ENCODE measurements around the gene GJC2.
A peak's percentile ranks its signal among the peaks of the same experiment; 100 is the strongest.

Gene GJC2

GRCh38 chr1:228106800-228107054, 43.0 kb upstream of the GJC2 start:
- H3K27me3 ChIP-seq (replicated peaks; ENCODE audit: insufficient read depth, low read length) = no peaks in the 10 kb centered on the region
- peaks cover 30% of the 10 kb centered on the region for H3K4me1 ChIP-seq (ENCODE audit: low read length)
- no peak overlapping the region for H3K4me3 ChIP-seq (ENCODE audit: low read length)
- no peak overlapping the region for H3K4me2 ChIP-seq (ENCODE audit: low read depth, low read length)
- H3K9ac ChIP-seq (ENCODE audit: low read length) = no peak overlapping the region
- H3F3A ChIP-seq (ENCODE audit: insufficient read depth, low read length) = peaks cover 28% of the 10 kb centered on the region
- no peaks in the 10 kb centered on the region for H3K9me3 ChIP-seq (replicated peaks; ENCODE audit: insufficient read depth, low read length)
- TF ChIP-seq EZH2 (optimal IDR thresholded peaks at IDR 0.05; ENCODE audit: low read depth, low read length) (no peak), EZH2phosphoT487 (IDR thresholded peaks at IDR 0.05; ENCODE audit: low read length) (no peak), CTCF (IDR thresholded peaks at IDR 0.05; ENCODE audit: low read length) (no peak)
- H2AFZ ChIP-seq (ENCODE audit: low read length) = no peak overlapping the region
- H3K27ac ChIP-seq (ENCODE audit: low read length) = no peak overlapping the region
- no peaks in the 10 kb centered on the region for H3K9me2 ChIP-seq (replicated peaks; ENCODE audit: insufficient read depth, low read length)
- H4K20me1 ChIP-seq (ENCODE audit: insufficient read depth, low read length) = no peaks in the 10 kb centered on the region
- H3K79me2 ChIP-seq (ENCODE audit: low read length) = peaks cover 54% of the 10 kb centered on the region
- DNase-seq = no peak
- H3K36me3 ChIP-seq (replicated peaks; ENCODE audit: insufficient read depth, low read length) = 0 out of 2 replicates have a peak, but pooled peaks cover 3% of the 10 kb centered on the region

DNA sequence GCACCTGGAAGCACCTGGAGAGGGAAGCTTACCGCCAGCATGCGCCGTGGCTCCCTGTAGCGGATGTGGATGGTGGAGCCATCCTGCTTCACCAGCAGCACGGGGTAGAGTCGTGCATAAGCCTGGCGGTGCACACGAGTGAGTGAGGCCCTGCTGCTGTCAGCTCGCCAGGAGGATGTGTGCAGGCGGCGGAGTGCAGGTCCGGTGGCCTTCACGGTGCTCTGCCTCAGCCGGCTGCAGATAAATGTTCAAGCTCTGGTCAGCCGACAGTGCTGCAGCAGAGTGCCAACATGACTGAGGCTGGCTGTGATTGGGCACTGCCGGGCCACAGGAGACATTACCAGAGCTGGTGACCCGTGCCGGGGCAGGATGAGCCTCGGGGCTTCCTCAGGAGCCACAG, 42.1 kb upstream of the GJC2 start:
- Histone ChIP-seq H3K9ac (ENCODE audit: low read length) (no peak overlapping the region), H4K20me1 (ENCODE audit: insufficient read depth, low read length) (no peaks in the 10 kb centered on the region), H3K9me3 (replicated peaks; ENCODE audit: insufficient read depth, low read length) (no peaks in the 10 kb centered on the region), H3K27me3 (replicated peaks; ENCODE audit: insufficient read depth, low read length) (no peaks in the 10 kb centered on the region), H3K4me3 (ENCODE audit: low read length) (no peak overlapping the region), H3F3A (ENCODE audit: insufficient read depth, low read length) (peaks cover 35% of the 10 kb centered on the region), H3K79me2 (ENCODE audit: low read length) (peaks cover 46% of the 10 kb centered on the region), H3K9me2 (replicated peaks; ENCODE audit: insufficient read depth, low read length) (no peaks in the 10 kb centered on the region), H2AFZ (ENCODE audit: low read length) (no peak overlapping the region), H3K4me2 (ENCODE audit: low read depth, low read length) (peak overlapping the region; percentile 99; the same call in 1 of the 2 replicates), H3K4me1 (ENCODE audit: low read length) (peaks cover 32% of the 10 kb centered on the region), H3K27ac (ENCODE audit: low read length) (no peak overlapping the region), H3K36me3 (replicated peaks; ENCODE audit: insufficient read depth, low read length) (0 out of 2 replicates have a peak, but pooled peaks cover 3% of the 10 kb centered on the region)
- TF ChIP-seq CTCF (IDR thresholded peaks at IDR 0.05; ENCODE audit: low read length) (no peak), EZH2 (optimal IDR thresholded peaks at IDR 0.05; ENCODE audit: low read depth, low read length) (no peak), EZH2phosphoT487 (IDR thresholded peaks at IDR 0.05; ENCODE audit: low read length) (no peak)
- DNase-seq = no peak

GRCh38 chr1:228108055-228108690, 41.6 kb upstream of the GJC2 start:
- peaks cover 35% of the 10 kb centered on the region for H3K4me1 ChIP-seq (ENCODE audit: low read length)
- no peak for TF ChIP-seq EZH2 (optimal IDR thresholded peaks at IDR 0.05; ENCODE audit: low read depth, low read length)
- no peak for TF ChIP-seq EZH2phosphoT487 (IDR thresholded peaks at IDR 0.05; ENCODE audit: low read length)
- TF ChIP-seq CTCF (IDR thresholded peaks at IDR 0.05; ENCODE audit: low read length) = no peak
- peak overlapping the region; percentile 99 for H3K4me2 ChIP-seq (ENCODE audit: low read depth, low read length)
- H3K36me3 ChIP-seq (replicated peaks; ENCODE audit: insufficient read depth, low read length) = 0 out of 2 replicates have a peak, but pooled peaks cover 3% of the 10 kb centered on the region
- H3K9me2 ChIP-seq (replicated peaks; ENCODE audit: insufficient read depth, low read length) = no peaks in the 10 kb centered on the region
- peak overlapping the region; percentile 100 for H3K4me3 ChIP-seq (ENCODE audit: low read length)
- DNase-seq = no peak
- peaks cover 31% of the 10 kb centered on the region for H3F3A ChIP-seq (ENCODE audit: insufficient read depth, low read length)
- H3K9me3 ChIP-seq (replicated peaks; ENCODE audit: insufficient read depth, low read length) = no peaks in the 10 kb centered on the region
- peaks cover 42% of the 10 kb centered on the region for H3K79me2 ChIP-seq (ENCODE audit: low read length)
- peak overlapping the region; percentile 59; the same call in 1 of the 2 replicates for H3K27ac ChIP-seq (ENCODE audit: low read length)
- H3K27me3 ChIP-seq (replicated peaks; ENCODE audit: insufficient read depth, low read length) = no peaks in the 10 kb centered on the region
- peak overlapping the region; percentile 99 for H3K9ac ChIP-seq (ENCODE audit: low read length)
- H4K20me1 ChIP-seq (ENCODE audit: insufficient read depth, low read length) = no peaks in the 10 kb centered on the region
- no peak overlapping the region for H2AFZ ChIP-seq (ENCODE audit: low read length)
